Measurements from ENCODE around the gene HSPE1. TPM values are rescaled to one million over a fixed set of nuclear protein-coding genes. Genes with fewer than 3 reads are reported as not detected.

Gene HSPE1
- total RNA-seq, 2 experiments from 2014 or later, result 189 to 259 TPM

GRCh38 chr2:197460649-197461048 lies 39.5 kb upstream of the HSPE1 start:
- H3K27ac ChIP-seq (ENCODE audit: low read depth, low read length, poor library complexity, severe bottlenecking), result no peak overlapping the region
- H3K4me3 ChIP-seq (ENCODE audit: low read depth, low read length, poor library complexity, severe bottlenecking), result no peak overlapping the region
- DNase-seq (ENCODE audit: low spot score), result no peak
- H3K4me1 ChIP-seq (ENCODE audit: insufficient read depth, low read length, poor library complexity, severe bottlenecking), result no peaks in the 10 kb centered on the region
- BruUV-seq (replicated peaks), result no TSS peak
- CTCF ChIA-PET (ENCODE audit: unreplicated experiment), result no interaction called here
- H3K4me2 ChIP-seq (ENCODE audit: low read length), result no peak overlapping the region
- intact Hi-C loops (cut with micrococcal nuclease; ENCODE audit: unreplicated experiment), result no loop called here
- peaks cover 53% of the 10 kb centered on the region for H3K36me3 ChIP-seq (ENCODE audit: insufficient read depth, low read length)
- TF ChIP-seq CTCF (conservative IDR thresholded peaks at IDR 0.05; ENCODE audit: low read length), result no peak
- TF ChIP-seq EZH2phosphoT487 (IDR thresholded peaks at IDR 0.05; ENCODE audit: borderline replicate concordance, low read depth, low read length), result no peak
- H4K20me1 ChIP-seq (ENCODE audit: insufficient read depth, low read length), result no peaks in the 10 kb centered on the region
- peaks cover 27% of the 10 kb centered on the region for H3K79me2 ChIP-seq (ENCODE audit: insufficient read depth, low read depth, low read length)
- no peaks in the 10 kb centered on the region for H3K9me3 ChIP-seq (ENCODE audit: low read length)
- no peak overlapping the region for H2AFZ ChIP-seq (ENCODE audit: low read length)
- POLR2A ChIA-PET, result interaction anchor here (0.6 to 1.5 kb wide), 3 partner anchors 9 to 36 kb away, joined by 3 to 9 read pairs (median 3); partner anchors contain the start of gene SF3B1
- no peaks in the 10 kb centered on the region for H3K9me2 ChIP-seq (ENCODE audit: insufficient read depth, low read length)

- Histone ChIP-seq H4K20me1 (ENCODE audit: insufficient read depth, low read length) (no peaks in the 10 kb centered on the region), H3K4me1 (ENCODE audit: insufficient read depth, low read length, poor library complexity, severe bottlenecking) (no peaks in the 10 kb centered on the region), H3K9me2 (ENCODE audit: insufficient read depth, low read length) (no peaks in the 10 kb centered on the region), H3K27ac (ENCODE audit: low read depth, low read length, poor library complexity, severe bottlenecking) (no peak overlapping the region), H3K4me3 (ENCODE audit: low read depth, low read length, poor library complexity, severe bottlenecking) (no peak overlapping the region), H3K4me2 (ENCODE audit: low read length) (no peak overlapping the region), H3K36me3 (ENCODE audit: insufficient read depth, low read length) (peaks cover 54% of the 10 kb centered on the region), H2AFZ (ENCODE audit: low read length) (no peak overlapping the region), H3K9me3 (ENCODE audit: low read length) (no peaks in the 10 kb centered on the region), H3K79me2 (ENCODE audit: insufficient read depth, low read depth, low read length) (peaks cover 23% of the 10 kb centered on the region; the same call in 1 of the 2 replicates)
- no peak for DNase-seq (ENCODE audit: low spot score)
- ChIA-PET CTCF (ENCODE audit: unreplicated experiment) (no interaction called here), POLR2A (interaction anchor here (0.6 kb wide), 1 partner anchor 36 kb away, joined by 3 read pairs; no protein-coding TSS in a partner anchor)
- TF ChIP-seq CTCF (conservative IDR thresholded peaks at IDR 0.05; ENCODE audit: low read length) (no peak), EZH2phosphoT487 (IDR thresholded peaks at IDR 0.05; ENCODE audit: borderline replicate concordance, low read depth, low read length) (no peak)
- intact Hi-C loops (cut with micrococcal nuclease; ENCODE audit: unreplicated experiment), result no loop called here
- no TSS peak for BruUV-seq (replicated peaks)
Observed at GRCh38 chr2:197461057-197461456, 39.1 kb upstream of the HSPE1 start.

GRCh38 chr2:197464175-197464574 lies 36.0 kb upstream of the HSPE1 start:
- ChIA-PET CTCF (ENCODE audit: unreplicated experiment) (no interaction called here), POLR2A (interaction anchor here (0.6 to 1.1 kb wide), 5 partner anchors 22 to 266 kb away, joined by 3 to 4 read pairs (median 3); no protein-coding TSS in a partner anchor)
- H3K36me3 ChIP-seq (ENCODE audit: insufficient read depth, low read length), result peaks cover 79% of the 10 kb centered on the region

More at GRCh38 chr2:197464175-197464574, 36.0 kb upstream of the HSPE1 start:
- H4K20me1 ChIP-seq (ENCODE audit: insufficient read depth, low read length), result no peaks in the 10 kb centered on the region
- H3K4me2 ChIP-seq (ENCODE audit: low read length), result no peak overlapping the region
- intact Hi-C loops (cut with micrococcal nuclease; ENCODE audit: unreplicated experiment), result no loop called here
- no peak overlapping the region for H3K27ac ChIP-seq (ENCODE audit: low read depth, low read length, poor library complexity, severe bottlenecking)
- no peaks in the 10 kb centered on the region for H3K9me3 ChIP-seq (ENCODE audit: low read length)
- BruUV-seq (replicated peaks), result no TSS peak
- no peak overlapping the region for H3K4me3 ChIP-seq (ENCODE audit: low read depth, low read length, poor library complexity, severe bottlenecking)
- H3K9me2 ChIP-seq (ENCODE audit: insufficient read depth, low read length), result no peaks in the 10 kb centered on the region
- no peaks in the 10 kb centered on the region; the same call in 1 of the 2 replicates for H3K79me2 ChIP-seq (ENCODE audit: insufficient read depth, low read depth, low read length)
- DNase-seq (ENCODE audit: low spot score), result no peak
- H2AFZ ChIP-seq (ENCODE audit: low read length), result no peak overlapping the region
- TF ChIP-seq CTCF (conservative IDR thresholded peaks at IDR 0.05; ENCODE audit: low read length) (no peak), EZH2phosphoT487 (IDR thresholded peaks at IDR 0.05; ENCODE audit: borderline replicate concordance, low read depth, low read length) (no peak)
- H3K4me1 ChIP-seq (ENCODE audit: insufficient read depth, low read length, poor library complexity, severe bottlenecking), result no peaks in the 10 kb centered on the region
